Pancreas (tissue), 10 donors: Measurements from ENCODE around the gene RPL18. TPM values are rescaled to one million over a fixed set of nuclear protein-coding genes. Genes with fewer than 3 reads are reported as not detected.

Source experiments
- ATAC-seq, 4 donors: fragments of 200-7000 bp; cut with Tn5 transposase; one replicate each; pipeline versions ENCODE4 v1.8.0 to v1.9.1; 2020; ENCODE audit warnings: mild to moderate bottlenecking in 4 of 4, moderate library complexity in 4 of 4
- DNase-seq, 6 donors: peaks; one replicate each; pipeline ENCODE4 v3.0.0-alpha.2; 2020
- FAIRE-seq: peaks from 2 replicates; lab custom pipeline; 2012; peaks lifted over from hg19 to GRCh38; lab: Jason Lieb, UNC
- H3K27ac ChIP-seq, 4 donors: fragments of 200-600 bp; sonication (generic); 1 replicate in 3 of 4; 2 replicates in 1 of 4; pipeline versions ENCODE4 v1.5.0 to v1.8.0; 2020
- H3K27me3 ChIP-seq, 4 donors: fragments of 200-600 bp; one replicate each; pipeline ENCODE4 v1.8.0; 2021
- H3K36me3 ChIP-seq, 3 donors: fragments of 200-600 bp; sonication (generic) in 1 of 3; one replicate each; pipeline versions ENCODE4 v1.5.0 to v1.8.0; 2020 to 2021
- H3K4me1 ChIP-seq, 3 donors: fragments of 200-600 bp; one replicate each; pipeline ENCODE4 v1.8.0; 2021
- H3K4me3 ChIP-seq, 4 donors: fragments of 200-600 bp; sonication (generic) in 2 of 4; one replicate each; pipeline versions ENCODE4 v1.5.0 to v1.8.0; 2020 to 2021
- H3K9me3 ChIP-seq, 4 donors: fragments of 200-600 bp; one replicate each; pipeline ENCODE4 v1.8.0; 2021
- CTCF ChIP-seq, 4 donors: fragments of 200-600 bp; sonication (generic) in 3 of 4; IDR thresholded peaks; one replicate each; pipeline versions ENCODE4 v1.5.0 to v1.8.0; 2021; ENCODE audit warnings: antibody characterized with exemption in 4 of 4
- WGBS, 2 donors: extraction: QIAGEN DNeasy Blood & Tissue Kit; methylation state at CpG; one replicate each; pipeline ENCODE4 v1.1.7; 2013; 5-methylcytosine and 5-hydroxymethylcytosine counted together
- intact Hi-C, 3 donors: fragments of 100-400 bp; cut with DNase I; formaldehyde crosslinking; loops; one replicate each; pipeline versions ENCODE4 v1.11.1 to v1.14.2; 2022
- polyA plus RNA-seq, 2 donors: library from polyadenylated mRNA; stranded (reverse); fragments of 200-250 nt; gene quantifications; one replicate each; pipeline ENCODE4 v1.2.3, GENCODE V29; 2013
- total RNA-seq, 6 donors: library from RNA; stranded (reverse); fragmentation: NEBNext Ultra II Directional in 4 of 6; extraction: Animal tissue kit (Norgen Biotek cat#: 25700) in 4 of 6; gene quantifications; one replicate each; pipeline versions ENCODE4 v1.2.1 to v1.2.4, GENCODE V29; 2021 to 2023
- donor health status: healthy with polysubstance abuse.
- donor health status: DM: no; HTN: no; CAD: no; lungs with moderate emphysema.
- donor health status: DM: no; HTN: no; CAD: no.
- donor health status: control.
- donor health status: control.
- donor health status: Bipolar disorder and iron deficiency.
- donor health status: DM: yes; HTN: yes; CAD: no.
- donor health status: DM: no; HTN: no; CAD: no.
- donor health status: DM: no; HTN: no; CAD: no.
- donor health status: DM: yes; HTN: yes; CAD: no.

The RPL18 gene
- total and polyA plus RNA-seq, 8 donors, result 881 to 2,344 (median 1,245) TPM

DNA sequence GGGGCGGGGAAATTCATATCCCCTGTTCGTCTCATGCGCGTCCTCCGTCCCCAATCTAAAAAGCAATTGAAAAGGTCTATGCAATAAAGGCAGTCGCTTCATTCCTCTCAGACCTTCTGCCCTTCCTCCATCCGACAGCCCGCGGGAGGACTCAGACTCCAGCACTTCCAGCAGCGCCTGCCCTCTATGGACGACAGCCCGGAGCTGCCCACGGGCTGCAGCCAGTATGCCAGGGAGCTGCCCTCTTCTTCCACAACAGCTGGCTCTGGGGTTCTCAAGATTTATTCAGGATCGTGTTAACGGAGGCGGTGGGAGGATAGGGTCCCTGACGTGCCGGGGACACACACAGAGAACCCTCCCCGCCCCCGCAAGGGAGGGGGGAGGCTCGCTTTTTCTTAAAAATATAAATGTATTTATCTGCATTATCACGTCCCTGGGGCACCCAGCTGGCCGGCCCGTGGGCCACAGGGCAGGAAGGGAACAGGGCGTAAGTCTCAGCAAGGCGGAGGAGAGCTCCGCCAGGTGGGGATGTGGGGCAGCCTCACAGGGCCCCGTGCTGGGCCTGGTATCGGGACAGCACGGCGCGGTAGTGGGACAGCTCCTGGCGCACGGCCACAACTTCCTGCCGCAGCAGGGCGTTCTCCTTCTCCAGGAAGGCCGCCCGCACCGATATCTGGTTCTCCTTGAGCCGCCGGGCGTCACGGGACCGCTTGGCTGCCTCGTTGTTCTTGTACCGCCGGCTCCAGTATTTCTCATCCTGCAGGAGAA, 11.5 kb upstream of the RPL18 start:
- Histone ChIP-seq H3K9me3 (no peaks in the 10 kb centered on the region), H3K27ac (no peak overlapping the region), H3K27me3 (no peaks in the 10 kb centered on the region), H3K36me3 (peaks cover 0 to 11% (median 0%) of the 10 kb centered on the region in 3 donors), H3K4me1 (peaks cover 13 to 19% (median 19%) of the 10 kb centered on the region in 3 donors), H3K4me3 (no peak overlapping the region)
- TF ChIP-seq CTCF (IDR thresholded peaks at IDR 0.05), result no peak
- intact Hi-C loops, result no loop called here
- 58 to 66% methylated on average over 43 to 47 of the region's 47 CpGs for WGBS, 2 donors
- DNase-seq (peak in 3 of 6 donors; percentile 59 to 76 (median 66)), ATAC-seq (no peak), FAIRE-seq (no peak)

DNA sequence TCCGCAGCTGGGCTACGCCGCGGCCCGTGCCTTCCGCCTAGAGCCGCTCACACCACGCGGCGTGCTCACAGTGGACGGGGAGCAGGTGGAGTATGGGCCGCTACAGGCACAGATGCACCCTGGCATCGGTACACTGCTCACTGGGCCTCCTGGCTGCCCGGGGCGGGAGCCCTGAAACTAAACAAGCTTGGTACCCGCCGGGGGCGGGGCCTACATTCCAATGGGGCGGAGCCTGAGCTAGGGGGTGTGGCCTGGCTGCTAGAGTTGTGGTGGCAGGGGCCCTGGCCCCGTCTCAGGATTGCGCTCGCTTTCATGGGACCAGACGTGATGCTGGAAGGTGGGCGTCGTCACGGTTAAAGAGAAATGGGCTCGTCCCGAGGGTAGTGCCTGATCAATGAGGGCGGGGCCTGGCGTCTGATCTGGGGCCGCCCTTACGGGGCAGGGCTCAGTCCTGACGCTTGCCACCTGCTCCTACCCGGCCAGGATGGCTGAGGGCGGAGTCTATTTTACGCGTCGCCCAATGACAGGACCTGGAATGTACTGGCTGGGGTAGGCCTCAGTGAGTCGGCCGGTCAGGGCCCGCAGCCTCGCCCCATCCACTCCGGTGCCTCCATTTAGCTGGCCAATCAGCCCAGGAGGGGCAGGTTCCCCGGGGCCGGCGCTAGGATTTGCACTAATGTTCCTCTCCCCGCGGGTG, 10.8 kb upstream of the RPL18 start:
- no peaks in the 10 kb centered on the region for H3K9me3 ChIP-seq
- intact Hi-C loops, result no loop called here
- H3K4me1 ChIP-seq, result peaks cover 11 to 16% (median 14%) of the 10 kb centered on the region in 3 donors
- H3K27ac ChIP-seq, result no peak overlapping the region
- ATAC-seq (no peak), FAIRE-seq (no peak), DNase-seq (peak in 4 of 6 donors; percentile 48 to 82 (median 64))
- H3K4me3 ChIP-seq, result no peak overlapping the region
- WGBS, 2 donors, result 79 to 81% methylated on average over 47 to 48 of the region's 48 CpGs
- peaks cover 0 to 11% (median 0%) of the 10 kb centered on the region in 3 donors for H3K36me3 ChIP-seq
- no peak for TF ChIP-seq CTCF (IDR thresholded peaks at IDR 0.05)
- no peaks in the 10 kb centered on the region for H3K27me3 ChIP-seq

DNA sequence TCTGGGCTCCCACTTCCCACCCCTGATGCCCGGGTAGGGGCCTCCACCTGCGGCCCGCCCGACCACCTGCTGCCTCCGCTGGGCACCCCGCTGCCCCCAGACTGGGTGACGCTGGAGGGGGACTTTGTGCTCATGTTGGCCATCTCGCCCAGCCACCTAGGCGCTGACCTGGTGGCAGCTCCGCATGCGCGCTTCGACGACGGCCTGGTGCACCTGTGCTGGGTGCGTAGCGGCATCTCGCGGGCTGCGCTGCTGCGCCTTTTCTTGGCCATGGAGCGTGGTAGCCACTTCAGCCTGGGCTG, 10.3 kb upstream of the RPL18 start:
- ATAC-seq, result no peak
- TF ChIP-seq CTCF (IDR thresholded peaks at IDR 0.05), result no peak
- Histone ChIP-seq H3K4me1 (peaks cover 10 to 15% (median 12%) of the 10 kb centered on the region in 3 donors), H3K27ac (no peak overlapping the region), H3K9me3 (no peaks in the 10 kb centered on the region), H3K4me3 (no peak overlapping the region), H3K36me3 (peaks cover 0 to 11% (median 0%) of the 10 kb centered on the region in 3 donors), H3K27me3 (no peaks in the 10 kb centered on the region)
- WGBS, 2 donors, result 94 to 95% methylated on average over 22 of the region's 22 CpGs
- FAIRE-seq, result no peak
- intact Hi-C loops, result no loop called here
- DNase-seq, result peak in 2 of 6 donors; percentile 54 to 60

DNA sequence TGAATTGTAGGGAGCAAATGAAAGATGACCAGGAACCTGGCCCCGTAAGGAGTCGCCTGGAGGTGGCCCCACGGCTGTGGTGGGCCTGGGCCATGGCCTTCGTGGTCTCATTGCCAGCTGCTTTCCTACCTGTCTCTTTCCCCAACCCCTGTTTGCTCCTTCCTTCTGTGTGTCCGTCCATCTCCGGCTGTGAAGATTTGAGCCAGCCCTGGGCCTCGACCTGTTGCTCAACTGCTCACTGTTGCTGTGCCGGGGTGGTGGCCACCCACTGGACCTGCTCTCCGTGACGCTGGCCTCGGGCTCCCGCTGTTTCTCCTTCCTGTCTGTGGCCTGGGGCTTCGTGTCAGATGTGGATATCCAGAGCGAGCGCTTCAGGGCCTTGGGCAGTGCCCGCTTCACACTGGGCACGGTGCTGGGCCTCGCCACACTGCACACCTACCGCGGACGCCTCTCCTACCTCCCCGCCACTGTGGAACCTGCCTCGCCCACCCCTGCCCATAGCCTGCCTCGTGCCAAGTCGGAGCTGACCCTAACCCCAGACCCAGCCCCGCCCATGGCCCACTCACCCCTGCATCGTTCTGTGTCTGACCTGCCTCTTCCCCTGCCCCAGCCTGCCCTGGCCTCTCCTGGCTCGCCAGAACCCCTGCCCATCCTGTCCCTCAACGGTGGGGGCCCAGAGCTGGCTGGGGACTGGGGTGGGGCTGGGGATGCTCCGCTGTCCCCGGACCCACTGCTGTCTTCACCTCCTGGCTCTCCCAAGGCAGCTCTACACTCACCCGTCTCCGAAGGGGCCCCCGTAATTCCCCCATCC, 9.7 kb upstream of the RPL18 start:
- DNase-seq (peak in 4 of 6 donors; percentile 19 to 85 (median 57)), ATAC-seq (no peak), FAIRE-seq (no peak)
- intact Hi-C loops, result no loop called here
- Histone ChIP-seq H3K36me3 (peaks cover 0 to 11% (median 0%) of the 10 kb centered on the region in 3 donors), H3K27me3 (no peaks in the 10 kb centered on the region), H3K4me1 (peaks cover 5 to 9% (median 8%) of the 10 kb centered on the region in 3 donors), H3K27ac (no peak overlapping the region), H3K9me3 (no peaks in the 10 kb centered on the region), H3K4me3 (no peak overlapping the region)
- no peak for TF ChIP-seq CTCF (IDR thresholded peaks at IDR 0.05)
- 84% methylated on average over 34 of the region's 34 CpGs for WGBS, 2 donors
